Measurements from ENCODE around the gene SSPN.

Gene SSPN

GRCh38 chr12:26193539-26193938 is 1.8 kb upstream of the SSPN start:
- DNase-seq (ENCODE audit: low read depth in 1 of 2, low spot score in 1 of 2), result no peak
- in situ Hi-C loops (cut with HindIII; ENCODE audit: low pct_unique_long_range_greater_than_20kb, low sequenced_read_pairs), result no loop called here
- no peak for TF ChIP-seq JUND (IDR thresholded peaks at IDR 0.05; ENCODE audit: low read depth)

GRCh38 chr12:26195641-26196420 is 458 bp downstream of the SSPN start:
- in situ Hi-C loops (cut with HindIII; ENCODE audit: low pct_unique_long_range_greater_than_20kb, low sequenced_read_pairs), result no loop called here
- DNase-seq (ENCODE audit: low read depth in 1 of 2, low spot score in 1 of 2), result peak in 1 of 2 experiments; percentile 48

GRCh38 chr12:26196421-26196716 is 996 bp downstream of the SSPN start:
- DNase-seq (ENCODE audit: low read depth in 1 of 2, low spot score in 1 of 2), result no peak
- no peak for TF ChIP-seq JUND (IDR thresholded peaks at IDR 0.05; ENCODE audit: low read depth)
- in situ Hi-C loops (cut with HindIII; ENCODE audit: low pct_unique_long_range_greater_than_20kb, low sequenced_read_pairs), result no loop called here

More at GRCh38 chr12:26195641-26196420, 458 bp downstream of the SSPN start:
- no peak for TF ChIP-seq JUND (IDR thresholded peaks at IDR 0.05; ENCODE audit: low read depth)

GRCh38 chr12:26197832-26198231 is 2.5 kb downstream of the SSPN start:
- no peak for DNase-seq (ENCODE audit: low read depth in 1 of 2, low spot score in 1 of 2)
- in situ Hi-C loops (cut with HindIII; ENCODE audit: low pct_unique_long_range_greater_than_20kb, low sequenced_read_pairs), result no loop called here
- no peak for TF ChIP-seq JUND (IDR thresholded peaks at IDR 0.05; ENCODE audit: low read depth)

- DNase-seq (ENCODE audit: low read depth in 1 of 2, low spot score in 1 of 2), result no peak
- in situ Hi-C loops (cut with HindIII; ENCODE audit: low pct_unique_long_range_greater_than_20kb, low sequenced_read_pairs), result no loop called here
- no peak for TF ChIP-seq JUND (IDR thresholded peaks at IDR 0.05; ENCODE audit: low read depth)
These were observed 3.4 kb downstream of the SSPN start for GRCh38 chr12:26198742-26199141.

GRCh38 chr12:26203167-26203780 is 7.9 kb downstream of the SSPN start:
- in situ Hi-C loops (cut with HindIII; ENCODE audit: low pct_unique_long_range_greater_than_20kb, low sequenced_read_pairs), result no loop called here
- TF ChIP-seq JUND (IDR thresholded peaks at IDR 0.05; ENCODE audit: low read depth), result no peak
- DNase-seq (ENCODE audit: low read depth in 1 of 2, low spot score in 1 of 2), result no peak

GRCh38 chr12:26204612-26205289 is 9.4 kb downstream of the SSPN start:
- in situ Hi-C loops (cut with HindIII; ENCODE audit: low pct_unique_long_range_greater_than_20kb, low sequenced_read_pairs), result no loop called here
- no peak for TF ChIP-seq JUND (IDR thresholded peaks at IDR 0.05; ENCODE audit: low read depth)
- no peak for DNase-seq (ENCODE audit: low read depth in 1 of 2, low spot score in 1 of 2)

GRCh38 chr12:26205298-26205697 is 9.9 kb downstream of the SSPN start:
- in situ Hi-C loops (cut with HindIII; ENCODE audit: low pct_unique_long_range_greater_than_20kb, low sequenced_read_pairs), result no loop called here
- TF ChIP-seq JUND (IDR thresholded peaks at IDR 0.05; ENCODE audit: low read depth), result no peak
- no peak for DNase-seq (ENCODE audit: low read depth in 1 of 2, low spot score in 1 of 2)

- in situ Hi-C loops (cut with HindIII; ENCODE audit: low pct_unique_long_range_greater_than_20kb, low sequenced_read_pairs), result no loop called here
- no peak for DNase-seq (ENCODE audit: low read depth in 1 of 2, low spot score in 1 of 2)
- TF ChIP-seq JUND (IDR thresholded peaks at IDR 0.05; ENCODE audit: low read depth), result no peak
These were observed 10.6 kb downstream of the SSPN start for GRCh38 chr12:26205941-26206340.

GRCh38 chr12:26211331-26211730 is 16.0 kb downstream of the SSPN start:
- in situ Hi-C loops (cut with HindIII; ENCODE audit: low pct_unique_long_range_greater_than_20kb, low sequenced_read_pairs), result no loop called here
- no peak for TF ChIP-seq JUND (IDR thresholded peaks at IDR 0.05; ENCODE audit: low read depth)
- DNase-seq (ENCODE audit: low read depth in 1 of 2, low spot score in 1 of 2), result no peak

- no peak for DNase-seq (ENCODE audit: low read depth in 1 of 2, low spot score in 1 of 2)
- in situ Hi-C loops (cut with HindIII; ENCODE audit: low pct_unique_long_range_greater_than_20kb, low sequenced_read_pairs), result no loop called here
- TF ChIP-seq JUND (IDR thresholded peaks at IDR 0.05; ENCODE audit: low read depth), result no peak
These were observed 17.0 kb downstream of the SSPN start for GRCh38 chr12:26212396-26212795.

GRCh38 chr12:26212988-26213387 is 17.6 kb downstream of the SSPN start:
- no peak for TF ChIP-seq JUND (IDR thresholded peaks at IDR 0.05; ENCODE audit: low read depth)
- no peak for DNase-seq (ENCODE audit: low read depth in 1 of 2, low spot score in 1 of 2)
- in situ Hi-C loops (cut with HindIII; ENCODE audit: low pct_unique_long_range_greater_than_20kb, low sequenced_read_pairs), result no loop called here

- no peak for DNase-seq (ENCODE audit: low read depth in 1 of 2, low spot score in 1 of 2)
- in situ Hi-C loops (cut with HindIII; ENCODE audit: low pct_unique_long_range_greater_than_20kb, low sequenced_read_pairs), result no loop called here
- TF ChIP-seq JUND (IDR thresholded peaks at IDR 0.05; ENCODE audit: low read depth), result no peak
These were observed 18.7 kb downstream of the SSPN start for GRCh38 chr12:26214121-26214520.
